HepG2 (cell line): Measurements from ENCODE around the gene POP7. TPM values are rescaled to one million over a fixed set of nuclear protein-coding genes. Genes with fewer than 3 reads are reported as not detected.

Experiments
- ATAC-seq: fragments of 200-7000 bp; cut with Tn5 transposase; 3 replicates; pipeline ENCODE4 v1.9.1; 2020; ENCODE audit warnings: mild to moderate bottlenecking, moderate library complexity
- BruUV-seq: library from RNA; stranded (reverse); fragments of 400-500 nt; replicated peaks from 2 replicates; lab custom pipeline; 2021; lab: Mats Ljungman, UMichigan
- CTCF ChIA-PET: fragments of 300-600 bp; formaldehyde crosslinking; extraction: SDS; loops from one replicate; lab custom pipeline; 2021; ENCODE audit warnings: low total read pairs, inconsistent platforms, low intra/inter-chr PET ratio; lab: Yijun Ruan, JAX
- POLR2A ChIA-PET: fragments of 350-600 bp; sonication (Branson Sonifier 250); formaldehyde crosslinking; loops from one replicate; lab custom pipeline; 2020; ENCODE audit warnings: antibody characterized with exemption, inconsistent platforms; lab: Yijun Ruan, JAX
- DNase-seq: peaks from one replicate; pipeline ENCODE4 v3.0.0-alpha.2; 2015; ENCODE audit warnings: low spot score
- FAIRE-seq: peaks from 3 replicates; lab custom pipeline; 2011; peaks lifted over from hg19 to GRCh38; lab: Jason Lieb, UNC
- H2AFZ ChIP-seq: one replicate; pipeline ENCODE4 v1.6.1; 2011; ENCODE audit warnings: low read length, inconsistent platforms
- H3K27ac ChIP-seq: fragments of 300-600 bp; 3 replicates; pipeline ENCODE4 v1.8.0; 2011; ENCODE audit warnings: mixed run types, mild to moderate bottlenecking, mixed read lengths, low read length, inconsistent platforms; ENCODE audit not compliant: insufficient read depth; ENCODE audit errors: extremely low read length
- H3K27me3 ChIP-seq, 2 experiments: fragments of 200-600 bp in 1 of 2; 2 replicates in 1 of 2; 3 replicates in 1 of 2; pipeline versions ENCODE4 v1.6.0 to v1.8.0; 2011; ENCODE audit warnings: low read length in 2 of 2, mild to moderate bottlenecking in 2 of 2, moderate library complexity in 2 of 2, inconsistent platforms in 1 of 2; ENCODE audit not compliant: insufficient read depth in 2 of 2, control insufficient read depth in 1 of 2
- H3K36me3 ChIP-seq, 2 experiments: fragments of 200-600 bp in 1 of 2; replicated peaks in 1 of 2; 2 replicates in 1 of 2; 3 replicates in 1 of 2; pipeline versions ENCODE4 v1.5.1 to v1.8.0; 2011; ENCODE audit warnings: low read length in 2 of 2, inconsistent platforms in 1 of 2; ENCODE audit not compliant: insufficient read depth in 2 of 2, control insufficient read depth in 1 of 2
- H3K4me1 ChIP-seq: 2 replicates; pipeline ENCODE4 v1.5.1; 2012; ENCODE audit warnings: low read length, inconsistent platforms; ENCODE audit not compliant: insufficient read depth
- H3K4me2 ChIP-seq: 2 replicates; pipeline ENCODE4 v1.6.0; 2011; ENCODE audit warnings: low read depth, low read length, inconsistent platforms
- H3K4me3 ChIP-seq, 3 experiments: fragments of 200-600 bp in 1 of 3; sonication (generic), shearing (Covaris generic) in 1 of 3; replicated peaks in 1 of 3; 2 replicates each; pipeline ENCODE4 v1.5.1; 2011 to 2016; ENCODE audit warnings: low read length in 3 of 3, inconsistent platforms in 2 of 3, low read depth in 2 of 3, mild to moderate bottlenecking in 2 of 3, control low read depth in 1 of 3, mixed read lengths in 1 of 3; ENCODE audit not compliant: insufficient read depth in 1 of 3
- H3K79me2 ChIP-seq: one replicate; pipeline ENCODE4 v1.6.1; 2011; ENCODE audit warnings: low read length, inconsistent platforms; ENCODE audit not compliant: insufficient read depth
- H3K9ac ChIP-seq: 2 replicates; pipeline ENCODE4 v1.6.0; 2011; ENCODE audit warnings: mild to moderate bottlenecking, low read depth, low read length, inconsistent platforms; ENCODE audit not compliant: insufficient read depth
- H3K9me3 ChIP-seq: 2 replicates; pipeline ENCODE4 v1.5.1; 2012; ENCODE audit warnings: mild to moderate bottlenecking, low read length
- H4K20me1 ChIP-seq: 2 replicates; pipeline ENCODE4 v1.6.0; 2011; ENCODE audit warnings: inconsistent platforms, mild to moderate bottlenecking, low read length, moderate library complexity; ENCODE audit not compliant: insufficient read depth
- CENPT ChIP-seq: sonication (generic); formaldehyde crosslinking; IDR thresholded peaks from 2 replicates; pipeline ENCODE4 v1.8.0; 2022; ENCODE audit warnings: low read depth, mild to moderate bottlenecking, moderate library complexity, missing genetic modification reagents
- FOSL1 ChIP-seq: sonication (generic); formaldehyde crosslinking; IDR thresholded peaks from 2 replicates; pipeline ENCODE4 v1.9.0; 2021; ENCODE audit warnings: missing genetic modification reagents, borderline replicate concordance
- HOXA5 ChIP-seq: sonication (generic); formaldehyde crosslinking; IDR thresholded peaks from 2 replicates; pipeline ENCODE4 v1.4.0; 2020; ENCODE audit warnings: missing genetic modification reagents
- KDM1A ChIP-seq: IDR thresholded peaks from 2 replicates; pipeline ENCODE4 v1.6.1; 2016; ENCODE audit warnings: missing compliant biosample characterization
- MEIS2 ChIP-seq: sonication (generic); formaldehyde crosslinking; IDR thresholded peaks from 2 replicates; pipeline ENCODE4 v1.9.0; 2021; ENCODE audit warnings: mild to moderate bottlenecking, missing genetic modification reagents
- RCOR2 ChIP-seq: IDR thresholded peaks from 2 replicates; pipeline ENCODE4 v1.6.1; 2016; ENCODE audit warnings: missing biosample characterization, missing genetic modification reagents
- SSRP1 ChIP-seq: IDR thresholded peaks from 2 replicates; pipeline ENCODE4 v1.6.1; 2016; ENCODE audit warnings: control low read depth
- TEAD3 ChIP-seq: optimal IDR thresholded peaks from 2 replicates; pipeline ENCODE3; 2016; ENCODE audit warnings: borderline replicate concordance
- ZC3H13 ChIP-seq: sonication (generic); formaldehyde crosslinking; IDR thresholded peaks from 2 replicates; pipeline ENCODE4 v1.8.1; 2023; ENCODE audit warnings: mild to moderate bottlenecking, missing genetic modification reagents, moderate library complexity
- ZMYM2 ChIP-seq: sonication (generic); formaldehyde crosslinking; IDR thresholded peaks from 2 replicates; pipeline ENCODE4 v1.8.0; 2022; ENCODE audit warnings: mild to moderate bottlenecking, missing genetic modification reagents
- ZMYM3 ChIP-seq: sonication (generic); formaldehyde crosslinking; IDR thresholded peaks from 2 replicates; pipeline ENCODE4 v1.5.1; 2020; ENCODE audit warnings: mild to moderate bottlenecking, missing genetic modification reagents
- ZNF446 ChIP-seq: sonication (generic); formaldehyde crosslinking; IDR thresholded peaks from 2 replicates; pipeline ENCODE4 v1.5.0; 2020; ENCODE audit warnings: mild to moderate bottlenecking, missing genetic modification reagents
- ZNF629 ChIP-seq: sonication (generic); formaldehyde crosslinking; conservative IDR thresholded peaks from 2 replicates; pipeline ENCODE4 v1.5.0; 2020; ENCODE audit warnings: missing genetic modification reagents
- WGBS: methylation state at CpG from one replicate; pipeline ENCODE4 v1.1.6; 2017; ENCODE audit warnings: low lambda C conversion rate; 5-methylcytosine and 5-hydroxymethylcytosine counted together
- in situ Hi-C: cut with HindIII; loops from 2 replicates; pipeline ENCODE4 v1.10.0; 2017; ENCODE audit warnings: low pct_unique_long_range_greater_than_20kb; ENCODE audit not compliant: extremely low pct_ligation_motif_present
- intact Hi-C: fragments of 100-400 bp; cut with micrococcal nuclease; formaldehyde crosslinking; loops from one replicate; pipeline ENCODE4 v1.10.0; 2022; ENCODE audit not compliant: unreplicated experiment
- polyA plus RNA-seq, 8 experiments: library from polyadenylated mRNA; depleted of rRNA in 3 of 8; stranded (reverse) in 7 of 8; unstranded in 1 of 8; fragments of >200 nt; fragmentation: Illumina TruSeq in 4 of 8; extraction: Trizol in 4 of 8; gene quantifications; 2 replicates each; pipeline versions ENCODE4 v1.2.1 to v1.2.3, GENCODE V29; 2011 to 2016; ENCODE audit warnings: low read depth in 4 of 8, missing spikeins in 1 of 8, mixed read lengths in 1 of 8; ENCODE audit not compliant: insufficient read depth in 1 of 8
- total RNA-seq, 5 experiments: library from RNA; depleted of rRNA; stranded (reverse); fragments of >200 nt; fragmentation: Illumina TruSeq; extraction: Trizol; gene quantifications; 2 replicates each; pipeline ENCODE4 v1.2.3, GENCODE V29; 2016; ENCODE audit warnings: low read depth in 1 of 5
- TF ChIP-seq, protein P1 (sequence below): IDR thresholded peaks from 2 replicates; pipeline ENCODE4 v1.6.1; 2012; ENCODE audit warnings: inconsistent platforms

The POP7 gene
- total and polyA plus RNA-seq, 2 of the 13 experiments (the other 11 are each of a cell fraction or from before 2014, with no cell fraction given) = 63.9 to 91.1 TPM

DNA sequence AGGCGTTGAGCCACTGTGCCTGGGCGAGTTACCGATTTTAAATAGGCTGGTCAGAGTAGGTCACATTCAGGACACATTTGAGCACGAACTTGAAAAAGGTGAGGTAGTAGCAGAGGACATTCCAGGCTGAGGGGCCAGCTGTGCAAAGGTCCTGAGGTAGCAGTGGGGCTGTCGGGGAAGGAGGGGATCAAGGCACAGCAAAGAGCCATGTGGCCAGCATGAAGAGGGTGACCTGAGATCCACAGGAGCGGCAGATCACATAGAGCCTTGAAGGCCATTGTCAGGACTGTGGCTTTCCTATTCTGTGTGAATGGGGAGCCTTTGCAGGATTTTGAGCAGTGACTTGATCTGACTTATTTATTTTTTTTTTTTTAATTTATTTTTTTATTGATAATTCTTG, 34.0 kb downstream of the POP7 start:
- ATAC-seq (peak; percentile 59), FAIRE-seq (no peak), DNase-seq (no peak)
- H3K27ac ChIP-seq = no peak overlapping the region
- H2AFZ ChIP-seq = no peak overlapping the region
- TF ChIP-seq FOSL1 (CRISPR knock-in tag) (no peak), ZMYM2 (CRISPR knock-in tag) (0 out of 2 replicates have a peak, but pooled peaks have one; percentile 33), RCOR2 (CRISPR knock-in tag) (peak; percentile 59; the same call in 1 of the 2 replicates), TEAD3 (CRISPR knock-in tag) (peak; percentile 42), ZNF446 (no peak), HOXA5 (CRISPR knock-in tag) (no peak), KDM1A (0 out of 2 replicates have a peak, but pooled peaks have one; percentile 31), CENPT (no peak), ZC3H13 (CRISPR knock-in tag) (no peak), SSRP1 (CRISPR knock-in tag) (no peak), ZNF629 (CRISPR knock-in tag) (no peak), MEIS2 (CRISPR knock-in tag) (no peak), ZMYM3 (CRISPR knock-in tag) (peak; percentile 95)
- TF ChIP-seq, protein P1, sequence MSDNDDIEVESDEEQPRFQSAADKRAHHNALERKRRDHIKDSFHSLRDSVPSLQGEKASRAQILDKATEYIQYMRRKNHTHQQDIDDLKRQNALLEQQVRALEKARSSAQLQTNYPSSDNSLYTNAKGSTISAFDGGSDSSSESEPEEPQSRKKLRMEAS = peak; percentile 28; the same call in 1 of the 2 replicates
- no peaks in the 10 kb centered on the region for H3K9me3 ChIP-seq
- peaks cover 41% of the 10 kb centered on the region for H3K4me1 ChIP-seq
- no peak overlapping the region for H3K4me3 ChIP-seq
- BruUV-seq = no TSS peak
- H3K36me3 ChIP-seq = no peaks in the 10 kb centered on the region
- intact Hi-C loops (no loop called here), in situ Hi-C loops (no loop called here)
- no peaks in the 10 kb centered on the region for H3K79me2 ChIP-seq
- 36% methylated on average over 6 of the region's 6 CpGs for WGBS
- no peak overlapping the region for H3K9ac ChIP-seq
- POLR2A ChIA-PET = no interaction called here
- peak overlapping the region; percentile 55 for H3K4me2 ChIP-seq
- no peaks in the 10 kb centered on the region for H4K20me1 ChIP-seq
- CTCF ChIA-PET = no interaction called here
- H3K27me3 ChIP-seq = no peaks in the 10 kb centered on the region
